ENCODE data around the gene KCNE2.

Gene KCNE2

DNA sequence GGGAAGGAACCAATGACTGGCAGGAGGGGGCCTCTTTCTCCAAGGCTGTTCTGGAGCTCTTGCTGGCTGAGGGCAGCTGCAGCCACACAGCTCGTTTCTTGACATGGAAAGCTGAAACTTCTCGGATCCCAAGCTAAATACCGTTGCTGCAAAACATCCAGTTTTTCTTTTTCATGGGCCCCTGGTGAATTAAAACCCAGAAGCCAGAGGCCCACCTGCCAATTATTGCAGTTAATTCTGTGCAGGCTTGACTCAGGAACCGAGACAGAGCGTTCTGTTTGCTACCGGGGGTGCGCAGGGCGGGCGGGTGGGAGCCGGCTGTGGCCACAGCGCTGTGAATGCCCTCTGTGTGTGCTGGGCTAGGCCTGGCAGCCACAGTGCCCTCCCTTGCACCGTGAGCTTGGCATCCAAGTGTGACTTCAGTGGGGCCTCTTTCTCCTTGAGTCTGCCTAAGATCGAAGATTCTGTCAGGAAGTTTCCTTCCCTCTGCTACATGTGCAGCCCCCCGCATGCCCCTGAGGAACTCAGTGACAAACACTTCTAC lies 19.9 kb upstream of the KCNE2 start:
- Histone ChIP-seq H3K27ac (ENCODE audit: poor library complexity, severe bottlenecking) (no peak overlapping the region), H3K36me3 (ENCODE audit: low read depth) (no peaks in the 10 kb centered on the region), H3K9me3 (ENCODE audit: severe bottlenecking) (no peaks in the 10 kb centered on the region), H3K27me3 (ENCODE audit: insufficient read depth, poor library complexity, severe bottlenecking) (no peaks in the 10 kb centered on the region), H3K4me3 (ENCODE audit: severe bottlenecking) (no peak overlapping the region), H3K4me1 (ENCODE audit: insufficient read depth, poor library complexity, severe bottlenecking) (no peaks in the 10 kb centered on the region)
- ATAC-seq (ENCODE audit: low read depth): no peak
- TF ChIP-seq, protein P1, sequence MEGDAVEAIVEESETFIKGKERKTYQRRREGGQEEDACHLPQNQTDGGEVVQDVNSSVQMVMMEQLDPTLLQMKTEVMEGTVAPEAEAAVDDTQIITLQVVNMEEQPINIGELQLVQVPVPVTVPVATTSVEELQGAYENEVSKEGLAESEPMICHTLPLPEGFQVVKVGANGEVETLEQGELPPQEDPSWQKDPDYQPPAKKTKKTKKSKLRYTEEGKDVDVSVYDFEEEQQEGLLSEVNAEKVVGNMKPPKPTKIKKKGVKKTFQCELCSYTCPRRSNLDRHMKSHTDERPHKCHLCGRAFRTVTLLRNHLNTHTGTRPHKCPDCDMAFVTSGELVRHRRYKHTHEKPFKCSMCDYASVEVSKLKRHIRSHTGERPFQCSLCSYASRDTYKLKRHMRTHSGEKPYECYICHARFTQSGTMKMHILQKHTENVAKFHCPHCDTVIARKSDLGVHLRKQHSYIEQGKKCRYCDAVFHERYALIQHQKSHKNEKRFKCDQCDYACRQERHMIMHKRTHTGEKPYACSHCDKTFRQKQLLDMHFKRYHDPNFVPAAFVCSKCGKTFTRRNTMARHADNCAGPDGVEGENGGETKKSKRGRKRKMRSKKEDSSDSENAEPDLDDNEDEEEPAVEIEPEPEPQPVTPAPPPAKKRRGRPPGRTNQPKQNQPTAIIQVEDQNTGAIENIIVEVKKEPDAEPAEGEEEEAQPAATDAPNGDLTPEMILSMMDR (IDR thresholded peaks at IDR 0.05; ENCODE audit: poor library complexity, severe bottlenecking): no peak
- no peak for DNase-seq (ENCODE audit: low spot score)

DNA sequence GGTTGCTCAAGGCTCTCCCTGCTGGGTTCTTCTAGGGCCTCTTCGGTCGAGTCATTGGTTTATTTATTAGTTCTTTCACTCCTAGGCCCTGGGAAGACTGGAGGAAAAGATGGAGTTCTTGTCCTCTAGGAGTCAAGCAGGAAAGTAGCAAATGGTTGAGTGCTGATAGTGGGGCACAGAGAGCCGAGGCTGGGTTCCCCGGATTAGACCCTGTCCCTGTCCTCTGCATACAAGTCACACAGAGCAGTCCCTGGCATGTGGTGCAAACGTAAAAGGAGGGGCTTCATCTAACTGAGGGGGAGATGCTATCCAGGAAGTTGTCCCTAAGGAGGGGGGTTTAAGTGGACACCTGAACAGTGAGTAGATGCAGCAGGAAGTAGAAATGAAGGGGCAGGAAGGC lies 19.2 kb upstream of the KCNE2 start:
- no peak overlapping the region for H3K4me3 ChIP-seq (ENCODE audit: severe bottlenecking)
- H3K27me3 ChIP-seq (ENCODE audit: insufficient read depth, poor library complexity, severe bottlenecking): no peaks in the 10 kb centered on the region
- H3K36me3 ChIP-seq (ENCODE audit: low read depth): no peaks in the 10 kb centered on the region
- ATAC-seq (ENCODE audit: low read depth) (no peak), DNase-seq (ENCODE audit: low spot score) (no peak)
- TF ChIP-seq, protein P1 (IDR thresholded peaks at IDR 0.05; ENCODE audit: poor library complexity, severe bottlenecking): no peak
- no peaks in the 10 kb centered on the region for H3K9me3 ChIP-seq (ENCODE audit: severe bottlenecking)
- no peak overlapping the region for H3K27ac ChIP-seq (ENCODE audit: poor library complexity, severe bottlenecking)
- no peaks in the 10 kb centered on the region for H3K4me1 ChIP-seq (ENCODE audit: insufficient read depth, poor library complexity, severe bottlenecking)

DNA sequence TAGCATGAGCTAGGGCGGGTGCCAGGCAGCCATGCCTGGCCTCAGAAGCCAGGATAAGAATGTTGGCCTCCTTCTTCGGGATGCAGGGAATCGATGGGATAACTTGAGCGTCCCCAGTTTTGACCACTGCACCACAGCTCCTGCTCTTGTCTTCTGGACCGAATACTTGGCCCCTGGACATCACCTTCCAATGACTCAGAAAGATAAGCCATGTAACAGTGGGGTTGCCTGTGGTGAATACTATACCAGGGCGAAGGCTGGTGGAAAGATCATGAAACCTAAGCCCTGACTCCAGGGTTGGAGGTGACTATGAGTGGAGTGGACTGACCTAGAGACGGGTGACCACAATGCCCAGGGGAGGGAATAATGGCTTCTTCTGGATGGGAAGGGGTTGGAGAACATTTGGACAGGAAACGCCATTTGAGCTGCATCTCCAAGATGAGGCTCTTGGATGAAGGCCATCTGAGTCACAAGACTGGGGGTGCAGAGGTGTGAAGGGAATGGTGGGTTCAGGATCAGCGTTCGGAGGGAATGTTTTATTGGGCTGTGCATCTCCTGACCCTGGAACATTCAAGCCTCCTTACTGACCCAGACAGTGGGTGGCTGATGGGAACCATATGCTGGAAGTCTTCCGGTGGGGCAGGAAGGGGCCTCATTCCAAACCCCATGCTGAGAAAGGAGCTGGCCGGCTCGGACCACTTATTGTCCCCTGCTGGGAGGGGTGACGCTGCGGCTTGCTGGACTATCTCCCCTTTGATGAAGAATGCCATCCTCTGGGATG lies 18.5 kb upstream of the KCNE2 start:
- Histone ChIP-seq H3K4me1 (ENCODE audit: insufficient read depth, poor library complexity, severe bottlenecking) (no peaks in the 10 kb centered on the region), H3K27ac (ENCODE audit: poor library complexity, severe bottlenecking) (no peak overlapping the region), H3K27me3 (ENCODE audit: insufficient read depth, poor library complexity, severe bottlenecking) (no peaks in the 10 kb centered on the region), H3K4me3 (ENCODE audit: severe bottlenecking) (no peak overlapping the region), H3K9me3 (ENCODE audit: severe bottlenecking) (no peaks in the 10 kb centered on the region), H3K36me3 (ENCODE audit: low read depth) (no peaks in the 10 kb centered on the region)
- TF ChIP-seq, protein P1 (IDR thresholded peaks at IDR 0.05; ENCODE audit: poor library complexity, severe bottlenecking): no peak
- ATAC-seq (ENCODE audit: low read depth) (no peak), DNase-seq (ENCODE audit: low spot score) (no peak)

- ATAC-seq (ENCODE audit: low read depth) (no peak), DNase-seq (ENCODE audit: low spot score) (no peak)
- Histone ChIP-seq H3K4me3 (ENCODE audit: severe bottlenecking) (no peak overlapping the region), H3K9me3 (ENCODE audit: severe bottlenecking) (no peaks in the 10 kb centered on the region), H3K4me1 (ENCODE audit: insufficient read depth, poor library complexity, severe bottlenecking) (no peaks in the 10 kb centered on the region), H3K36me3 (ENCODE audit: low read depth) (no peaks in the 10 kb centered on the region), H3K27ac (ENCODE audit: poor library complexity, severe bottlenecking) (no peak overlapping the region), H3K27me3 (ENCODE audit: insufficient read depth, poor library complexity, severe bottlenecking) (no peaks in the 10 kb centered on the region)
- TF ChIP-seq, protein P1 (IDR thresholded peaks at IDR 0.05; ENCODE audit: poor library complexity, severe bottlenecking): no peak
Measured at GRCh38 chr21:34345892-34346291, 17.9 kb upstream of the KCNE2 start.
